PC-9 (cell line): Measurements from ENCODE around the gene MBOAT7.

Experiments
- CTCF ChIP-seq: fragments of 200-600 bp; sonication (generic); conservative IDR thresholded peaks from 2 replicates; pipeline ENCODE4 v1.6.1; 2017; ENCODE audit warnings: mixed run types, antibody characterized with exemption, mild to moderate bottlenecking, moderate library complexity
- EZH2 ChIP-seq: fragments of 200-600 bp; sonication (generic); IDR thresholded peaks from 2 replicates; pipeline ENCODE4 v1.8.0; 2017; ENCODE audit warnings: antibody characterized with exemption, low read depth

- TF ChIP-seq CTCF = no peak
- TF ChIP-seq EZH2 = no peak
Measured at GRCh38 chr19:54136086-54136863, 53.1 kb downstream of the MBOAT7 start.
